HEK293 (cell line): ENCODE results near the gene SLC30A1.

Source experiments
- CTCF ChIA-PET: fragments of 350-600 bp; formaldehyde crosslinking; extraction: SDS; loops from one replicate; lab custom pipeline; 2021; ENCODE audit warnings: antibody characterized with exemption; lab: Yijun Ruan, JAX
- POLR2A ChIA-PET: fragments of 300-600 bp; formaldehyde crosslinking; extraction: SDS; loops from one replicate; lab custom pipeline; 2020; ENCODE audit warnings: antibody characterized with exemption, inconsistent platforms; lab: Yijun Ruan, JAX
- H3K27ac ChIP-seq: fragments of 200-500 bp; sonication (Bioruptor generic); 2 replicates; pipeline ENCODE4 v1.5.1; 2014; ENCODE audit warnings: low read depth, low read length, control low read depth, inconsistent platforms; ENCODE audit errors: extremely low read depth
- H3K36me3 ChIP-seq, 2 experiments: fragments of 200-500 bp in 1 of 2; sonication (Bioruptor generic) in 1 of 2; 1 replicate in 1 of 2; 2 replicates in 1 of 2; pipeline ENCODE4 v1.5.1; 2014 to 2017; ENCODE audit warnings: inconsistent platforms in 2 of 2, low read length in 2 of 2; ENCODE audit not compliant: control insufficient read depth in 2 of 2, insufficient read depth in 1 of 2
- H3K4me1 ChIP-seq: fragments of 200-500 bp; sonication (Bioruptor generic); 2 replicates; pipeline ENCODE4 v1.5.1; 2014; ENCODE audit warnings: mild to moderate bottlenecking, low read length, inconsistent platforms; ENCODE audit not compliant: control insufficient read depth, insufficient read depth
- H3K4me3 ChIP-seq: 2 replicates; pipeline ENCODE4 v1.5.1; 2011; ENCODE audit warnings: low read depth, mild to moderate bottlenecking, control low read depth, low read length, moderate library complexity
- H3K9me3 ChIP-seq: fragments of 200-500 bp; sonication (Bioruptor generic); 2 replicates; pipeline ENCODE4 v1.5.1; 2014; ENCODE audit warnings: low read depth, low read length, inconsistent platforms; ENCODE audit not compliant: control insufficient read depth, insufficient read depth
- EGR2 ChIP-seq: fragments of 450-650 bp; formaldehyde crosslinking; IDR thresholded peaks from 2 replicates; pipeline ENCODE4 v1.5.1; 2016; ENCODE audit warnings: low read depth, missing biosample characterization, missing genetic modification characterization
- KLF9 ChIP-seq: fragments of 450-650 bp; formaldehyde crosslinking; IDR thresholded peaks from 2 replicates; pipeline ENCODE4 v1.5.1; 2016; ENCODE audit warnings: missing biosample characterization, missing genetic modification characterization, low read depth
- OSR2 ChIP-seq: fragments of 450-650 bp; formaldehyde crosslinking; IDR thresholded peaks from 2 replicates; pipeline ENCODE4 v1.5.1; 2016; ENCODE audit warnings: missing biosample characterization, missing genetic modification characterization
- PBX3 ChIP-seq: sonication (generic); formaldehyde crosslinking; IDR thresholded peaks from 2 replicates; pipeline ENCODE4 v1.8.1; 2022; ENCODE audit warnings: mild to moderate bottlenecking, moderate library complexity, missing genetic modification reagents
- SALL2 ChIP-seq: fragments of 450-650 bp; formaldehyde crosslinking; IDR thresholded peaks from 2 replicates; pipeline ENCODE4 v1.5.0; 2017; ENCODE audit warnings: missing biosample characterization, mild to moderate bottlenecking, missing genetic modification characterization, borderline replicate concordance
- ZBTB26 ChIP-seq: fragments of 450-650 bp; formaldehyde crosslinking; optimal IDR thresholded peaks from 2 replicates; pipeline ENCODE3; 2016; ENCODE audit warnings: missing biosample characterization, mild to moderate bottlenecking, missing genetic modification characterization
- ZBTB48 ChIP-seq: fragments of 450-650 bp; formaldehyde crosslinking; IDR thresholded peaks from 2 replicates; pipeline ENCODE4 v1.5.1; 2016; ENCODE audit warnings: missing biosample characterization, missing genetic modification characterization
- ZFP41 ChIP-seq: fragments of 450-650 bp; formaldehyde crosslinking; IDR thresholded peaks from 2 replicates; pipeline ENCODE4 v1.5.1; 2016; ENCODE audit warnings: missing biosample characterization, missing genetic modification characterization, borderline replicate concordance
- ZNF114 ChIP-seq: fragments of 450-650 bp; formaldehyde crosslinking; IDR thresholded peaks from 2 replicates; pipeline ENCODE4 v1.5.0; 2017; ENCODE audit warnings: missing biosample characterization, missing genetic modification characterization
- ZNF311 ChIP-seq: fragments of 450-650 bp; formaldehyde crosslinking; IDR thresholded peaks from 2 replicates; pipeline ENCODE4 v1.5.1; 2017; ENCODE audit warnings: missing biosample characterization, missing genetic modification characterization, borderline replicate concordance
- ZNF423 ChIP-seq: fragments of 450-650 bp; formaldehyde crosslinking; IDR thresholded peaks from 2 replicates; pipeline ENCODE4 v1.5.1; 2016; ENCODE audit warnings: missing biosample characterization, missing genetic modification characterization
- ZNF560 ChIP-seq: fragments of 450-650 bp; formaldehyde crosslinking; IDR thresholded peaks from 2 replicates; pipeline ENCODE4 v1.5.1; 2017; ENCODE audit warnings: missing biosample characterization, missing genetic modification characterization, borderline replicate concordance
- ZNF621 ChIP-seq: fragments of 450-650 bp; formaldehyde crosslinking; IDR thresholded peaks from 2 replicates; pipeline ENCODE4 v1.5.1; 2017; ENCODE audit warnings: missing biosample characterization, missing genetic modification characterization
- ZNF768 ChIP-seq: fragments of 450-650 bp; formaldehyde crosslinking; IDR thresholded peaks from 2 replicates; pipeline ENCODE4 v1.5.1; 2018; ENCODE audit warnings: missing biosample characterization, mild to moderate bottlenecking, missing genetic modification characterization
- ZNF830 ChIP-seq: fragments of 450-650 bp; IDR thresholded peaks from 2 replicates; pipeline ENCODE4 v1.5.0; 2018; ENCODE audit warnings: missing biosample characterization, missing genetic modification characterization, low read depth, mild to moderate bottlenecking, moderate library complexity
- ZSCAN18 ChIP-seq: fragments of 450-650 bp; formaldehyde crosslinking; IDR thresholded peaks from 2 replicates; pipeline ENCODE4 v1.5.1; 2016; ENCODE audit warnings: missing biosample characterization, missing genetic modification characterization
- ZSCAN5A ChIP-seq: fragments of 450-650 bp; formaldehyde crosslinking; IDR thresholded peaks from 2 replicates; pipeline ENCODE4 v1.5.1; 2016; ENCODE audit warnings: missing biosample characterization, missing genetic modification characterization

Gene SLC30A1

GRCh38 chr1:211586538-211586937 is 7.6 kb upstream of the SLC30A1 start:
- Histone ChIP-seq H3K4me3 (no peak overlapping the region), H3K27ac (no peak overlapping the region), H3K36me3 (no peaks in the 10 kb centered on the region), H3K4me1 (peaks cover 1% of the 10 kb centered on the region), H3K9me3 (no peaks in the 10 kb centered on the region)
- POLR2A ChIA-PET: no interaction called here
- TF ChIP-seq ZNF311 (tag by site-specific recombination): no peak
- no peak for TF ChIP-seq ZNF830
- TF ChIP-seq ZBTB26 (tag by site-specific recombination): no peak
- no peak for TF ChIP-seq ZBTB48 (tag by site-specific recombination)
- no peak for TF ChIP-seq OSR2 (tag by site-specific recombination)
- TF ChIP-seq KLF9 (tag by site-specific recombination): no peak
- TF ChIP-seq ZSCAN5A: no peak
- no peak for TF ChIP-seq EGR2 (tag by site-specific recombination)
- CTCF ChIA-PET: interaction anchor here (1.5 kb wide), 1 partner anchor 68 kb away, joined by 5 read pairs; no protein-coding TSS in a partner anchor

- H3K4me1 ChIP-seq: peaks cover 3% of the 10 kb centered on the region
- ChIA-PET POLR2A (no interaction called here), CTCF (interaction anchor here (0.6 to 1.1 kb wide), 3 partner anchors 22 to 1000 kb away, joined by 3 to 5 read pairs (median 3); no protein-coding TSS in a partner anchor)
- no peaks in the 10 kb centered on the region for H3K36me3 ChIP-seq
- no peak overlapping the region for H3K4me3 ChIP-seq
- no peak for TF ChIP-seq ZNF114
- TF ChIP-seq ZNF560 (tag by site-specific recombination): no peak
- TF ChIP-seq KLF9 (tag by site-specific recombination): no peak
- TF ChIP-seq ZNF768 (tag by site-specific recombination): peak; percentile 87; the same call in 1 of the 2 replicates
- no peak for TF ChIP-seq ZFP41 (tag by site-specific recombination)
- TF ChIP-seq, all 188 proteins: peak for 1
- Histone ChIP-seq H3K27ac (no peak overlapping the region), H3K9me3 (no peaks in the 10 kb centered on the region)
Observed at GRCh38 chr1:211583011-211583992, 4.3 kb upstream of the SLC30A1 start.

- Histone ChIP-seq H3K27ac (no peak overlapping the region), H3K4me3 (no peak overlapping the region), H3K9me3 (no peaks in the 10 kb centered on the region), H3K36me3 (no peaks in the 10 kb centered on the region), H3K4me1 (peaks cover 3% of the 10 kb centered on the region)
- POLR2A ChIA-PET: no interaction called here
- CTCF ChIA-PET: interaction anchor here (1.1 to 1.7 kb wide), 2 partner anchors 62 to 68 kb away, joined by 4 to 7 read pairs; no protein-coding TSS in a partner anchor
- TF ChIP-seq ZNF423 (tag by site-specific recombination): no peak
- no peak for TF ChIP-seq PBX3 (CRISPR knock-in tag)
- no peak for TF ChIP-seq ZSCAN18 (tag by site-specific recombination)
- TF ChIP-seq ZNF621 (tag by site-specific recombination): no peak
- TF ChIP-seq SALL2: no peak
Observed at GRCh38 chr1:211581526-211581925, 2.6 kb upstream of the SLC30A1 start.
